Endodermal cell (in vitro differentiated cells): Measurements from ENCODE around the gene CLIC4. TPM values are rescaled to one million over a fixed set of nuclear protein-coding genes. Genes with fewer than 3 reads are reported as not detected.

Experiments
- DNase-seq: peaks from one replicate; pipeline ENCODE4 v3.0.0-alpha.2; 2017
- H3K27ac ChIP-seq: 2 replicates; pipeline ENCODE4 v1.5.1; 2013; ENCODE audit warnings: mild to moderate bottlenecking, low read depth, low read length, moderate library complexity
- H3K27me3 ChIP-seq: 2 replicates; pipeline ENCODE4 v1.6.1; 2013; ENCODE audit warnings: mild to moderate bottlenecking, low read length, moderate library complexity; ENCODE audit not compliant: insufficient read depth, control insufficient read depth, poor library complexity, severe bottlenecking
- H3K36me3 ChIP-seq: 2 replicates; pipeline ENCODE4 v1.7.0; 2013; ENCODE audit warnings: mild to moderate bottlenecking, low read length, moderate library complexity; ENCODE audit not compliant: control insufficient read depth, insufficient read depth
- H3K4me1 ChIP-seq: one replicate; pipeline ENCODE4 v1.7.0; 2013; ENCODE audit warnings: low read length; ENCODE audit not compliant: control insufficient read depth, insufficient read depth
- H3K4me3 ChIP-seq: 2 replicates; pipeline ENCODE4 v1.5.1; 2013; ENCODE audit warnings: mild to moderate bottlenecking, low read length, moderate library complexity
- H3K9ac ChIP-seq: 2 replicates; pipeline ENCODE4 v1.6.1; 2013; ENCODE audit warnings: mild to moderate bottlenecking, low read length, moderate library complexity; ENCODE audit not compliant: poor library complexity, severe bottlenecking; ENCODE audit errors: extremely low read depth
- H3K9me3 ChIP-seq: 2 replicates; pipeline ENCODE4 v1.6.1; 2013; ENCODE audit warnings: mild to moderate bottlenecking, low read length, moderate library complexity; ENCODE audit not compliant: control insufficient read depth
- H3K27ac Mint-ChIP-seq: 2 replicates; pipeline ENCODE4 v1.8.0; 2020; ENCODE audit warnings: mixed read lengths
- H3K27me3 Mint-ChIP-seq: 2 replicates; pipeline ENCODE4 v1.8.0; 2021; ENCODE audit warnings: mild to moderate bottlenecking, mixed read lengths; ENCODE audit not compliant: insufficient read depth
- H3K36me3 Mint-ChIP-seq: 2 replicates; pipeline ENCODE4 v1.8.0; 2020; ENCODE audit warnings: low read depth, mixed read lengths
- H3K4me1 Mint-ChIP-seq: 2 replicates; pipeline ENCODE4 v1.8.0; 2020; ENCODE audit warnings: mixed read lengths
- H3K4me3 Mint-ChIP-seq: 2 replicates; pipeline ENCODE4 v1.8.0; 2020; ENCODE audit warnings: mild to moderate bottlenecking, moderate library complexity, mixed read lengths
- H3K9me3 Mint-ChIP-seq: 2 replicates; pipeline ENCODE4 v1.8.0; 2020; ENCODE audit warnings: mild to moderate bottlenecking, mixed read lengths
- CTCF ChIP-seq: fragments of 200-600 bp; sonication (generic); conservative IDR thresholded peaks from 2 replicates; pipeline ENCODE4 v1.5.0; 2021; ENCODE audit warnings: antibody characterized with exemption, mild to moderate bottlenecking
- WGBS, 2 experiments: methylation state at CpG; one replicate each; pipeline versions ENCODE4 v1.1.5 to v1.1.7; 2013; ENCODE audit warnings: missing lambda C conversion rate in 2 of 2, mixed read lengths in 1 of 2; ENCODE audit not compliant: insufficient coverage in 1 of 2, insufficient read length in 1 of 2; 5-methylcytosine and 5-hydroxymethylcytosine counted together
- total RNA-seq, 2 donors: library from RNA; stranded (reverse); fragmentation: NEBNext Ultra II Directional in 1 of 2; extraction: Animal tissue kit (Norgen Biotek cat#: 25700) in 1 of 2; gene quantifications; 2 replicates in 1 of 2; 3 replicates in 1 of 2; pipeline ENCODE4 v1.2.1, GENCODE V29; 2021

Gene CLIC4
- total RNA-seq, 2 donors from 2014 or later = 119 to 146 TPM

DNA sequence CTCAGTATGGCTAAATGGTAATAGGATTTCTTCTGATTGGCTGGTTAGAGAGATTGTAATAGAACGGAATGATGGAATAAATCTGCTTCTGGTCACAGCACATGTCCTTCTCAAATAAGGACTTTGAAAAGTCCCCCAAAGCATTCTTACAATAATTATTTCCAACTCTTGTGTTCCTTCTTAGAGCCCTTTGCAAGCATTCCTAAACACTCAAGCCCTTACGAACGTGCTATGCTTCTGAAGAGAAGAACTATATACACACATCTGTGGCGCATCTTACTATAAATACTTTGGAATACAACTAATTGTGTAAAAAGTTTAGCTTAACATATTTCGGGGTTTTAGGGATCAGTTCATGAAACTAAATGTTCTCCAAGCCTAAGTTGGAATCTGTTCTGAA is 25.6 kb downstream of the CLIC4 start:
- Histone ChIP-seq H3K4me1 (peaks cover 3% of the 10 kb centered on the region), H3K4me3 (no peak overlapping the region), H3K9me3 (no peaks in the 10 kb centered on the region), H3K36me3 (peaks cover 24% of the 10 kb centered on the region), H3K9ac (no peak overlapping the region), H3K27me3 (no peaks in the 10 kb centered on the region), H3K27ac (no peak overlapping the region)
- Mint-ChIP-seq H3K4me1 (peaks cover 11% of the 10 kb centered on the region), H3K9me3 (no peaks in the 10 kb centered on the region), H3K36me3 (peaks cover 15% of the 10 kb centered on the region), H3K27me3 (no peaks in the 10 kb centered on the region), H3K27ac (no peak overlapping the region), H3K4me3 (no peak overlapping the region)
- no peak for DNase-seq
- WGBS, 2 experiments = 82 to 93% methylated on average over 3 to 5 of the region's 5 CpGs
- no peak for TF ChIP-seq CTCF

DNA sequence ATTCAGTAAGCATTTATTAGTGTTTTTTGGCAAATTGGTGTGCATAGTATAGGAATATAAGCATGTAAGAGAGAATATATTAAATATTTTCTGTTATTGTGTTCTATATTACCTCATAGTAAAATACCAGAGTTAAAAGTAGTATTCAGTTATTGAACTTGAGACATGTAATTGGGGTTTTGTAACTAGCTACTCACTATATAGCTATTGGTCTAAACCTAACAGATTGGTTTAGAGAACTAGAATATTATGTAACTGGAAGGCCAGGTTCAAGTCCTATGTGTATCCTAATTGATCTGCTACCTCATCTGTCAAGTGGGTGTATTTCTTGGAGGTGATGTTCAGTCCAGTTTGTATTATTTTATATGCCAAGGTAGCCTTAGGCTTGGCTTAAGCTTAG is 26.3 kb downstream of the CLIC4 start:
- Mint-ChIP-seq H3K36me3 (peaks cover 15% of the 10 kb centered on the region), H3K27me3 (no peaks in the 10 kb centered on the region), H3K4me1 (peaks cover 11% of the 10 kb centered on the region), H3K9me3 (no peaks in the 10 kb centered on the region), H3K4me3 (no peak overlapping the region), H3K27ac (no peak overlapping the region)
- Histone ChIP-seq H3K9ac (no peak overlapping the region), H3K27ac (no peak overlapping the region), H3K4me1 (peaks cover 3% of the 10 kb centered on the region), H3K36me3 (peaks cover 24% of the 10 kb centered on the region), H3K9me3 (no peaks in the 10 kb centered on the region), H3K4me3 (no peak overlapping the region), H3K27me3 (no peaks in the 10 kb centered on the region)
- TF ChIP-seq CTCF = no peak
- DNase-seq = no peak

DNA sequence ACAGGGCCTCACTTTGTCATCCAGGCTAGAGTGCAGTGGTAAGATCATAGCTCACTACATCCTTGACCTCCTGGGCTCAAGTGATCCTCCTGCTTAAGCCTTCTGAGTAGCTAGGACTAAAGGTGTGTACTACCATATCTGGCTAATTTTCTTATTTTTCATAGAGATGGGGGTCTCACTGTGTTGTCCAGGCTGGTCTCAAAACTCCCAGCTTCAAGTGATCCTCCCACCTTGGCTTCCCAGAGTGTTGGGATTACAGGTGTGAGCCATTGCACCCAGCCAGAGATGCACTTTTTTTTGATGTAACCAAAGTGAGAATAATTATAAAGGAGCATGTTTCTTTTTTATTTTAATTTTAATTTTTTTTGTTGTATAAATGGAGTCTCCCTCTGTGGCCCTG is 28.4 kb downstream of the CLIC4 start:
- H3K27ac Mint-ChIP-seq = no peak overlapping the region
- H3K4me3 ChIP-seq = no peak overlapping the region
- peaks cover 25% of the 10 kb centered on the region for H3K36me3 ChIP-seq
- H3K4me1 Mint-ChIP-seq = peaks cover 8% of the 10 kb centered on the region
- H3K27me3 Mint-ChIP-seq = no peaks in the 10 kb centered on the region
- no peak for TF ChIP-seq CTCF
- no peaks in the 10 kb centered on the region for H3K9me3 ChIP-seq
- H3K4me3 Mint-ChIP-seq = no peak overlapping the region
- H3K36me3 Mint-ChIP-seq = peaks cover 11% of the 10 kb centered on the region
- H3K9ac ChIP-seq = no peak overlapping the region
- DNase-seq = no peak
- no peaks in the 10 kb centered on the region for H3K4me1 ChIP-seq
- H3K9me3 Mint-ChIP-seq = no peaks in the 10 kb centered on the region
- no peaks in the 10 kb centered on the region for H3K27me3 ChIP-seq
- H3K27ac ChIP-seq = no peak overlapping the region
